Measurements from ENCODE around the gene CEP70. TPM values are rescaled to one million over a fixed set of nuclear protein-coding genes. Genes with fewer than 3 reads are reported as not detected.
A peak's percentile ranks its signal among the peaks of the same experiment; 100 is the strongest.
"Not testable (repeated sequence)": the region's sequence is repeated elsewhere in the genome, so short reads cannot be mapped to it uniquely, and the experiment has no call there.

Gene CEP70, protein sequence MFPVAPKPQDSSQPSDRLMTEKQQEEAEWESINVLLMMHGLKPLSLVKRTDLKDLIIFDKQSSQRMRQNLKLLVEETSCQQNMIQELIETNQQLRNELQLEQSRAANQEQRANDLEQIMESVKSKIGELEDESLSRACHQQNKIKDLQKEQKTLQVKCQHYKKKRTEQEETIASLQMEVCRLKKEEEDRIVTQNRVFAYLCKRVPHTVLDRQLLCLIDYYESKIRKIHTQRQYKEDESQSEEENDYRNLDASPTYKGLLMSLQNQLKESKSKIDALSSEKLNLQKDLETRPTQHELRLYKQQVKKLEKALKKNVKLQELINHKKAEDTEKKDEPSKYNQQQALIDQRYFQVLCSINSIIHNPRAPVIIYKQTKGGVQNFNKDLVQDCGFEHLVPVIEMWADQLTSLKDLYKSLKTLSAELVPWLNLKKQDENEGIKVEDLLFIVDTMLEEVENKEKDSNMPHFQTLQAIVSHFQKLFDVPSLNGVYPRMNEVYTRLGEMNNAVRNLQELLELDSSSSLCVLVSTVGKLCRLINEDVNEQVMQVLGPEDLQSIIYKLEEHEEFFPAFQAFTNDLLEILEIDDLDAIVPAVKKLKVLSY
- 11.8 TPM for total RNA-seq

DNA sequence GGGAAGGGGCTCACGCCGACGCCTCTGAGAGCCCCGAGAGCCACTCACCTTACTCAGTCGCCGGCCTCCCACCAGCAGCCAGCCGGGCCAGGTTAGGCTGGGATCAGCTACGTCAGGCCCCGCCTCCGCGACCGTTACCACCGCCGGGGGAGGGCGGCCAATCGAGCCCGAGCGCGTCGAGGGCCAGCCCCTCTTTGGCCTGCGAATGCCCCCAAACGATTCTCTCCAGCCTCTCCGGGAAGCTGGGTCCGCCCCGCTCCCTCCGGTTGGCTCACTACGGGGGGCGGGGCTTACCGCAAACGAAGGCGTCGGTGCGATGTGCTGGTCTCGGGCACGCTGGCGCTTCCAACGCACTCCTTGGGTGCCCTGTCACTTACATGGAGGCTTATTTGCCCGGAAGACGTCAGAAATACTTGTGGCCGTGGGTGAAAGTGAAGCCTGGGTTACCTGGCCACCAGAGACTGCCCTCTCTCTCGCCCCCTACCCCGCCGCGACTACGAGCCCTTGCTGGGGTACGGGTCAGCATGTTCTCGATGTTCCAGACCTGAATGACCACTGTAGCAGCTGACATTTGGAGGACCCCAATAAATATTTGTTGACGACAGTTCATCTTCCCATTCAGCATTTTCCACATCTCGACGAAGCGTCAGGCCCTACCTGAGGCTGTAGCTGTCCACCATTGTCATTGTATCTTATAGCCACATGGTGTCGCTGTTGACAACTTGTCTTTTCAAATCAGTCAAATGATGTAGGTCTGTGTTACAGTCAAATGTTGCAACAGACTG, at the start of gene CEP70:
TSS of gene CEP70 (minus strand) at position 111 of the 785 bp plus-strand sequence. CDS start 21,333 bp downstream, outside the sequence.
- DNase-seq (ENCODE audit: low read depth in 2 of 3, low spot score in 2 of 3) = peak; percentile 75 to 98 (median 95)

DNA sequence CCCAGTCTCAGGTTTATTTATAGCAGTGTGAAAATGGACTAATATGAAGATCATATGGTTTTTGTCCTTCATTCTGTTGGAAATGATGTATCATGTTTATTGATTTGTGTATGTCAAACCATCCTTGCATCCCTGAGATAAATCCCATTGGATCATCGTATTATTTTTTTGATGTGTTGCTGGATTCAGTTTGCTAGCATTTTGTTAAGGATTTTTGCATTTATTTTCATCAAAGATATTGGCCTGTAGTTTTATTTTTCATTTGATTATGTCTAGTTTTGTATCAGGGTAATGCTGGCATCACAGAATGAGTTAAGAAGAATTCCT, 48.8 kb upstream of the CEP70 start:
- no peak for DNase-seq (ENCODE audit: low read depth in 2 of 3, low spot score in 2 of 3)

DNA sequence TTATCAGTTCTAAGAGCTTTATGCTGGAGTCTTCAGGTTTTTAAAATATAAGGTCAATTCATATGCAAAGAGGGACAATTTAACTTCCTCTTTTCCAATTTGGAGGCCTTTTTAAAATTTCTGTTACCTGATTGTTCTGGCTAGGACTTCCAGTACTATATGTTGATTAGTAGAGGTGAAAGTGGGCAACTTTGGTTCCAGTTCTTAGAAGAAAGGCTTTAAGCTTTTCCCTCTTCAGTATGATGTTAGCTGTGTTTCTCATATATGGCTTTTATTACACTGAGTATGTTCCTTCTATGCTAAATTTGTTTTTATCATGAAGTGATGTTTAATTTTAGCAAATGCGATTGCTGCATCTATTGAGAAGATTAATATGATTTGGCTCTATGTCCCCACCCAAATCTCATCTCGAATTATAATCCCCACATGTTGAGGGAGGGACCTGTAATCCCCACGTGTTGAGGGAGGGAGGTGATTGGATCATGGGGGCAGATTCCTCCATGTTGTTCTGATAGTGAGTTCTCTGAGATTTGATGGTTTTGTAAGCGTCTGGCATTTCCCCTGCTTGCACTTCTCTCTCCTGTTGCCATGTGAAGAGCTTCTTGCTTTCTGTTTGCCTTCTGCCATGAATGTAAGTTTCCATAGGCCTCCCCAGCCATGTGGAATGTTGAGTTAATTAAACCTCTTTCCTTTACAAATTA, 48.3 kb upstream of the CEP70 start:
- peak in 1 of 3 donors; percentile 9 for DNase-seq (ENCODE audit: low read depth in 2 of 3, low spot score in 2 of 3)

DNA sequence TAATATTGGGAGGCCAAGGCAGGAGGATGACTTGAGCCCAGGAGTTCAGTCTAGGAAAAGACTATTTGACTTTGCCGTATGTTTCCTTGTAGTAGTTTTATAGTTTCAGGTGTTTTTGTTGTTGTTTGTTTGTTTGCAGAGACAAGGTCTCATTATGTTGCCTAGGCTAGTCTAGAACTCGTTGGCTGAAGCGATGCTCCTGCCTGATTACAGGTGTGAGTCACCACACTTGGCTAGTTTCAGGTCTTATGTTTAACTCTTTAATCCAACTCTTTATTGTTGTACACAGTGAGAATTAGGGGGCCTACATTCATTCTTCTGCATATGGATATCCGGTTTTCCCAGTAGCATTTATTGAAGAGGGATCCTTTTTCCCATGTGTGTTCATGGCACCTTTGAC, 46.5 kb upstream of the CEP70 start:
- DNase-seq (ENCODE audit: low read depth in 2 of 3, low spot score in 2 of 3) = no peak

DNA sequence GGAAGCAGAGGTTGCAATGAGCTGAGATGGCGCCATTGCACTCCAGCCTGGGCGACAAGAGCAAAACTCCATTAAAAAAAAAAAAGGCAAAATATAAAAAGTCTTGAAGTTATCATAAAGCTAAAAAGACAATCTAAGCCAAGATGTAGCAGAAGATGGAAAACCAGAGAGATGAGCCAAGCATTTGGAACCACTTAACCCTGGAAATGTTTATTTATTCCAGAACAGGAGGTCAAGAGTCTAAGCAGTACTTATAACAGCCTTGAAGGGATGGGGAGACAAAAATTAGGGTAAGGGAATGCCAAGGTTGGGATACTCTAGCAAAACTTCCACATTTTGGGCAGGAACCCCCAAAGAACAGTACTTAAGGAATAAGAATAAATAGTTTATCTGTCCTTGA, 44.6 kb upstream of the CEP70 start:
- DNase-seq (ENCODE audit: low read depth in 2 of 3, low spot score in 2 of 3) = no peak

DNA sequence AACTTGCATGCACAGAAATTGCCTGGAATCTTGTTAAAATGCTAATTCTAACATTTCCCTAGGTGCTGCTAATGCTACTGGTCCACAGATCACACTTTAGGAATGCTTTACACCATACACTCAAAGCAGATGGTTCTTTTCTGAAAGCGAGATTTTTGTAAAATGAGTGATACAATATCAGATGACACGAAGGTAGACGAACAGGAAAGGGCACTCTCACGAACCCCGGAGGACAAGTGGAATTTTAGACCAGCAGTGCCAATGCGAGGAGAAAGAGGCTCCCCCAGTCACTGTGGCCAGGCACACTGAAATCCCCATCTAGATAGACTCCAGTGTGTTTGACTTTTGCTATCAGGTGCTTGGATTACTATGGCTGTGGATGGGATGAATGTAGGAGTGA, 35.5 kb upstream of the CEP70 start:
- no peak for DNase-seq (ENCODE audit: low read depth in 2 of 3, low spot score in 2 of 3)

DNA sequence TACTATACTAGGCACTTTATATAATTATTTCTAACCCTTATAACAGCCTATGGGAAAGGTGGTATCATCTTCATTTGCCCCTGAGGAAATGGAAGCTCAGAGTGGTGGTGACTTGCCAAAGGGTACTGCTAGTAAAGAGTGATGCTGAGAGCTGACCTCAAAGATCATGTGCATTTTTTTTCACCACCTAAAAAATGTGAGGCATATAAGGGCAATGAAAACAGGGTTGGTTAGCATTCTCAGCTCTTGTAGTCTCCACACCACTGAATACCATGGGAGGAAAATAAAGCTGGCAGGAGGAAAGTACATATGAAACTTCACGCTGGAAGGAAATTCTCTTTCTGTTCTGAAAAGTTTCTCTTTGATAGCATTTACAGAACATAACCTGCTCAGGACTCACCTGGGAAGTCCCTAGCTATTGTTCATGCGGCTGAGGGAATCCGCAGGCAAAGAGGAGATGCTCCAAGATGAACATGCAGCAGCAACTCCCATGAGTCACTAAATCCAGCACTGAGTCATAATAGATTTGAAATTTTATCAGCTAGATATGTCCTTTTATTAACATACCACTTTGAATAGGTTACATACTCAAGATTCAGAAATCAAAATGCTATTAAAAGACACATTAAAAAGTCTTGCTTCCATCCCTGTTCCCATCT, 31.8 kb upstream of the CEP70 start:
- DNase-seq (ENCODE audit: low read depth in 2 of 3, low spot score in 2 of 3) = no peak

DNA sequence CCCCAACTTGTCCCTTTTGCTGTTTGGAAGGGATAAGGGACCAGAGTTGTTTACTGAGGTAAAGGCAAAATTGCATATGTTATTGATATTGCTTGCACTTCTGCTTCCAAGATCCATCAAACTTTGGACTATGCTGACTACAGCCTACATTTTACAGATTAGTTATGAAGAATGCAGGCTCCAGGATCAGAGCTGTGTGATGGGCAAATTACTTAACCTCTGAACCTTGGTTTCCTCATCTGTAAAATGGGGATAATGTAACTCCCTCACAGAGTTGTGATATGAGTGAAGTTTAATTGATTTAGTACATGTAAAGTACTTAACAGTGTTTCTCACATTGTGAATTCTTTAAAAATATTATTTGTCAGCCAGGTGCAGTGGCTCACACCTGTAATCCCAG, 30.5 kb upstream of the CEP70 start:
- no peak for DNase-seq (ENCODE audit: low read depth in 2 of 3, low spot score in 2 of 3)

DNA sequence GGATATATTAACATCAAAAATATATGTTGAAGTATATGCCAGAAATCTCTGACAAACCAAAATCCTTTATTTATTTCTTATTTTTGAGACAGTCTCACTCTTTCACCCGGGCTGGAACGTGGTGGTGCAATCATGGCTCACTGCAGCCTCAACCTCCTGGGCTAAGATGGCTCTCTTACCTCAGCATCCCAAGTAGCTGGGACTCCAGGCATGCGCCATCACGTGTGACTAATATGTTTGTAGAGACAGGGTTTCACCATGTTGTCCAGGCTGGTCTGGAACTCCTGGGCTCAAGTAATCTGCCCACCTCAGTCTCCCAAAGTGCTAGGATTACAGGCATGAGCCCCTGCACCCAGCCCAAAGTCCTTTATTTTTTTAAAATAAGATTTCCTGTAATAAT, 26.4 kb upstream of the CEP70 start:
- DNase-seq (ENCODE audit: low read depth in 2 of 3, low spot score in 2 of 3) = no peak

DNA sequence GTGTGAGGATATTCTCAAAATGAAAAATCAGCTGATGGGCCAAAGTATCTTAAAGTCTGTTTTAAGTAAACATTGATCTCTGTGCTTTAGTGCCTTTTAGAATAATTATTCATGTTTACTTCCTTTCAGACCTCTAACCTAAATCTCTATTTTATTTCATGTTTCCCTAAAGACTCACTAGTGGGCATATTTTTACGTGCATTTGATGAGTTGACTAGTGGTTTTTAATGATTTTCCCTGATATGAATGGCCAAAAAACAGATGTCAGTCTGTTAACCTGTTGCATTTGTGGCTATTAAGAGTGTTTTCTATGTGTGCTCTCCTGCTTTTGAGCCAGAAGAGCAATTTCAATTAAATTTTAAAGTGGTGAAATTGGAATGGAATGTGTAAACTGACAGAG, 21.4 kb upstream of the CEP70 start:
- no peak for DNase-seq (ENCODE audit: low read depth in 2 of 3, low spot score in 2 of 3)

DNA sequence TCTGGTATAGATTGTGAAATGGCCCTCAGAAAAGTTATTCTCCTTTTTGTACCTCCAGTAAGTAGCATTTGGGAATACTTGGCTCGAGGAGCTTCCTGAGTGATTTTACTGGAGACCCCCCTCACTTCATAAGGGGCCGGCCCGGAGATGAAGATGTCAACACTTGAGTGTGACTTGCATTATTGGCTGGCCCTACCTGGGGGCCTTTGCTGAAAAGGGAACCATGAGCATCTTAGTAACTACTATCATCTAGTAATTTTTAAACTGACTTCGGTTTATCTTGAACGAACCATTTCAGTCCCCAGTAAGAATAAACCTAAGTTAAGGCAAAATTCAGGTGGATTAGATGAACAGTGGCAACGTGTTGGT, 15.8 kb upstream of the CEP70 start:
- DNase-seq (ENCODE audit: low read depth in 2 of 3, low spot score in 2 of 3) = no peak

DNA sequence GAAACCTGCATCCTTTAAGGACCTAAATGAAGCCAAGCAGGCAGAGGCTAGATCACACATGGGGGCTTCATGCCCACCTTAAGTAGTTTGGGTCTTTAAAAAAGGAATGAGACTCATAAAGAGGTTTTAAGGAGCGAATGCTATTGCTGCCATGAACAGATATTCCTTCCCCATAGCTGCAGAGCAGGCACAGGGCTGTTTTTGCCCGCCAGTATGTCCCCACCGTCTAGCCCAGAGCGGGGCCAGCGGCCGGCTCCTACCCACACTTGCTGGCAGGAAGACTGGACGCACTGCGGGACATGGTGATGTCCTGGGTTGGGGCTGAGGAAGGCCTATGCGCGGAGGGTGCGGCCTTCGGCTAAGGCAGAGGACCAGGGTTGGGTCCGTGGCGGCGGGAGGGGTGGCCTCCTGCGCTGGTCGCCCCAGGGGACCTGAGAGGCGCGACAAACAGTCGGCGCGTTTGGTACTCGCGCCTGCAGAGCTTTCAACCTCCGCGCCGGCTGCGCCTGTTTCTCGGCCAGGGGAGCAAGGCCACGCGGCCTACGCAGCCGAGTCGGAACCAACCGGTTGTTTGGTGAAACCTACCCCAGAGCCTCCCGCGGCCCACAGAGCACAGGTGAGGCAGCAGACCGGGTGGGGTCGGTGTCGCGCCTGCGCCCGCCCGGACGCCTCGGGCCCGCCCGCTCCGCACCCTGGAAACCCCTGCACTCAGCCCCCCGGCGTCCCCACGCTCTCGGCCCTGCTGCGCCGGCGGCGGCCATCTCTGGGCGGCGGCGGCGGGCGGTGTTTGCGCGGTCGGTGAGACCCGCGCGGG, 14.5 kb upstream of the CEP70 start, which contains the start of gene FAIM:
TSS of gene FAIM (plus strand) at position 450 of the 814 bp plus-strand sequence. CDS start 10,956 bp downstream, outside the sequence.
- peak; percentile 56 to 73 (median 72) for DNase-seq (ENCODE audit: low read depth in 2 of 3, low spot score in 2 of 3)

DNA sequence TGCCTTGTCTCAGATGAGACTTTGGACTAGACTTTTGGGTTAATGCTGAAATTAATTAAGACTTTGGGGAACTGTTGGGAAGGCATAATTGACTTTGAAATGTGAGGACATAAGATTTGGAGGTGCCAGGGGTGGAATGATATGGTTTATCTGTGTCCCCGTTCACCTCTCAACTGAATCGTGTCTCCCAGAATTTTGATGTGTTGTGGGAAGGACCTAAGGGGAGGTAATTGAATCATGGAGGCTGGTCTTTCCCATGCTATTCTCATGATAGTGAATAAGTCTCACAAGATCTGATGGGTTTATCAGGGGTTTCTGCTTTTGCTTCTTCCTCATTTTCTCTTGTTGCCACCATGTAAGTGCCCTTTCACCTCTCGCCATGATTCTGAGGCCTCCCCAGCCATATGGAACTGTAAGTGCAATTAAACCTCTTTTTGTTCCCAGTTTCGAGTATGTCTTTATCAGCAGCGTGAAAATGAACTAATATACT, 10.1 kb upstream of the CEP70 start:
- DNase-seq (ENCODE audit: low read depth in 2 of 3, low spot score in 2 of 3) = not testable (repeated sequence)

DNA sequence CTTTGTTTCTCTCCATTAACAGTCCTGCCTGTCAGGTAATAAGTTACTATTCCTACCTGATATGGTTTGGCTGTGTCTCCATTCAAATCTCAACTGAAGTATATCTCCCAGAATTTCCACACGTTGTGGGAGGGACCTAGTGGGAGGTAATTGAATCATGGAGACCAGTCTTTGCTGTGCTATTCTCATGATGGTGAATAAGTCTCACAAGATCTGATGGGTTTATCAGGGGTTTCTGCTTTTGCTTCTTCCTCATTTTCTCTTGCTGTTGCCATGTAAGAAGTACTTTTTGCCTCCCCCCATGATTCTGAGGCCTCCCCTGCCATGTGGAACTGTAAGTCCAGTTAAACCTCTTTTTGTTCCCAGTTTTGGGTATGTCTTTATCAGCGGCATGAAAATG, 7.6 kb upstream of the CEP70 start:
- not testable (repeated sequence) for DNase-seq (ENCODE audit: low read depth in 2 of 3, low spot score in 2 of 3)

DNA sequence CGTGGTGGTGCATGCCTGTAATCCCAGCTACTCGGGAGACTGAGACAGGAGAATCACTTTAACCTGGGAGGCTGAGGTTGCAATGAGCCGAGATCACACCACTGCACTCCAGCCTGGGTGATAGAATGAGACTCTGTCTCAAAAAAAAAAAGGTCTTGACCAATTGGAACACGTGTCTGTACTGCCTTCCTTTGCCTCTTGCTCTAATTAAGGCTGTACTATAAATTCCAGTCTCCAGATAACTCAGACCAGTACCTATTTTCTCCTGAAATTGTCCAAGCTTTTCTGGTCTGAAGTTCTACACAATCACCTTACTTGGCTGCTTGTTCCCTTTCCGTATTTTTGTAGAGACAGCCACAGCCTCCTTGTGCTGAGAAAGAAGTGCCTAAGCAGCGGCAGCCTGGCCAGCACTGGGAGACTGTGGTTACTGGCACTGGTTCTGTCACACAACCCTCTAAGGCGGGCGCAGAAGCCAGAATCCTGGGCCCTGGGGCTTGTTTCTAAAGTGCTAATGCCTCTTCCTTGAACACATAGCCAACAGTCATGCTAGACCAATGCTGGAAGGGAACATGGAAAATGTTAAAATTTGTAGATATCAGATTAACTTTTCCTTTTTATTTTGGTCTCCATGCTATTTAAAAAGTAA, 6.2 kb upstream of the CEP70 start:
- DNase-seq (ENCODE audit: low read depth in 2 of 3, low spot score in 2 of 3) = no peak

DNA sequence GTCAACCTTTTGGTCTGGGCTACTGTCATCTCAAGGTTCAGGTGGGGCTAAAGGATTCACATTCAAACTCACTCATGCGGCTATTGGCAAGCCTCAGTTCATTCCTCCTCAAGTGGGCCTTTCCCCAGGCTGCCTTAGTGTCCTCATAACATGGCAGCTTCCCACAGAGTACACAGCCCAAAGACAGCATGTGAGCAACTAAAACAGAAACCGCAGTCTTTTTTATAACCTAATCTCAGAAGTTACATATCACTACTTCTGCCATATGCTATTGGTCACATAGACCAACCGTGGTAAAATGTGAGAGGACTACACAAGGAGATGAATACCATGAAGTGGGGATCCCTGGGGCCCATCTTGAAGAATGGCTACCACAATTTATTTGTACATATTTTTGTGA, 4.5 kb upstream of the CEP70 start:
- no peak for DNase-seq (ENCODE audit: low read depth in 2 of 3, low spot score in 2 of 3)

DNA sequence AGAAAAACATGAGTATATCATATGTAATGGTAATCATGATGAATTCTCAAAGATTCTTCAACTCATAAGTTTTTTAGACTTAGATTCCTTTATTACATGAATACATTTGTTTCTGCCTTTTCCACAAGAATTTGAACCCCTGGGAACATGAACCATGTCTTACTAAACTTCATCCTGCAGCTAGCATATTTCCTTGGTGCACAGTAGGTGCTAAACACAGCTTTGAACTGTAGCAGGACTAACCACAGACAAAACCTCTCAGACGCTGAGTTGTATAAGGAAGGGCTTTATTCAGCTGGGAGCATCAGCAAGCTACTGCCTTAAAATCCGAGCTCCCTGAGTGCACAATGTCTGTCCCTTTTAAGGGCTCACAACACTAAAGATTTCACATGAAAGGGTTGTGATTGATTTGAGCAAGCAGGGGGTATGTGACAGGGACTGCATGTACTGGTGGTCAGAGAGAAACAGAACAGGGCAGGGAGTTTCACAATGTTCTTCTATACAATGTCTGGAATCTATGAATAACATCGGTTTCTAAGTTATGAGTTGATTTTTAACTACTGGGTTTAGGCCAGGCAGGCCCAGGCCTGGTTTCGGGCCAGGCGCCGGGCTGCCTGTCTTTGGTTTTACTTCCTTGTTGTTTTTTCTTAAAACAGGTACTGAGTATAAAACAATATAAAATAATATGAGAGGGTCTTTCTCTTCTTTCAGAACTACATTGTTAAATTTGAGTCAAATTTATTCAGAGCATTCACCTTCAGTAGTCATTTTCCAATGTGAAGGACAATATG, 3.3 kb upstream of the CEP70 start:
- not testable (repeated sequence) for DNase-seq (ENCODE audit: low read depth in 2 of 3, low spot score in 2 of 3)

DNA sequence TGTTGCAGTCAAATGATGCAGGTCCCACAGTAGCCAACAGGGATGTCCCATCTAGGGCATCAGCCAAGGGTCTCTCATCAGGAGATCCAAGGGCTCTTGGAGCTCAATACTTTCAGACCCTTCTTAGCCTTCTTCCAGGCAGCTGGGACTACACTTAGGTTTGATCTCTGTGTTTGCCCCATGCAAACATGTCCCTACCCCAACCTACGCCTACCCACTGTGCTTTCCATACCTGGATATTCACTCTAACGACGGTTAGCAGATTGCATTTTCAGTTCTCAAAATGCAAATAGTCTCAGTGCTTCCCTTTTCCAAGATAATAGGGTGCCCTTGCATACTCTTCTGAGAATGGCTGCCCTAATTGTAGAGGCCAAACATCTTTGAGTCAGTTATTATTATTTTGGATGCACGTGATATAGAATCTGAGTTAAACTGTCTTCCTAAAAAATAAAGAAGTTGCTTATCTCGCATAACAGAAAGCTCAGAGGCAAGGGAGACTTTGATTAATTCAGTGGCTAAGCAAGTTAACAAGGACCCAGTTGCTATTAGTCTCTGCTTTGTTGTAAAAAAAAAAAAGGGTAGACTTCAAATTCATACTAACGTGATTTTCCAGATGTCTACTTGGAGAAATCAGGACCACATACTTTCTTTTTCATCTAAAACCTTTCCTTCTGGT, 1.0 kb upstream of the CEP70 start:
- DNase-seq (ENCODE audit: low read depth in 2 of 3, low spot score in 2 of 3) = peak in 2 of 3 donors; percentile 49 to 89
